Caki2 (cell line): ENCODE data around the gene SGTB. TPM values are rescaled to one million over a fixed set of nuclear protein-coding genes. Genes with fewer than 3 reads are reported as not detected.
"Not testable (repeated sequence)": the region's sequence is repeated elsewhere in the genome, so short reads cannot be mapped to it uniquely, and the experiment has no call there.

ENCODE experiments used
- DNase-seq: peaks from one replicate; pipeline ENCODE4 v3.0.0-alpha.2; 2015; ENCODE audit warnings: low read depth
- in situ Hi-C: cut with HindIII; loops from 2 replicates; pipeline ENCODE4 v1.10.0; 2016; ENCODE audit warnings: low sequenced_read_pairs, low pct_unique_long_range_greater_than_20kb, mixed read lengths
- total RNA-seq: library from RNA; depleted of rRNA; stranded (reverse); fragments of >200 nt; shearing (Covaris generic); gene quantifications from 2 replicates; pipeline ENCODE4 v1.2.3, GENCODE V29; 2014; ENCODE audit warnings: low replicate concordance

SGTB gene
- total RNA-seq, 1 experiment from 2014 or later: 9.8 TPM

DNA sequence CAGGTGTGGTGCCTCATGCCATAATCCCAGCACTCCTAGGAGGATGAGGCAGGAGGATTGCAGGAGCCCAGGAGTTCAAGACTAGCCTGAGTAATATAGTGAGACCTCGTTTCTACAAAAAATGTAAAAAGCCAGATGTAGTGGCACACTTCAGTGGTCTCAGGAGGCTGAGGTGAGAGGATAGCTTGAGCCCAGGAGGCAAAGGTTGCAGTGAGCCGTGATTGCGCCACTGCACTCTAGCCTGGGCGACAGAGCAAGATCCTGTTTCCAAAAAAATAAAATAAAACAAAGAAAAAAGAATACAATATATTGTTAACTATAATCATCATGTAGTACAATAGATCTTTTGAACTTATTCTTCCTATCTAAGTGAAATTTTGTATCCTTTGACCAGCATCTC is 16.4 kb upstream of the SGTB start:
- in situ Hi-C loops: no loop called here
- no peak for DNase-seq

DNA sequence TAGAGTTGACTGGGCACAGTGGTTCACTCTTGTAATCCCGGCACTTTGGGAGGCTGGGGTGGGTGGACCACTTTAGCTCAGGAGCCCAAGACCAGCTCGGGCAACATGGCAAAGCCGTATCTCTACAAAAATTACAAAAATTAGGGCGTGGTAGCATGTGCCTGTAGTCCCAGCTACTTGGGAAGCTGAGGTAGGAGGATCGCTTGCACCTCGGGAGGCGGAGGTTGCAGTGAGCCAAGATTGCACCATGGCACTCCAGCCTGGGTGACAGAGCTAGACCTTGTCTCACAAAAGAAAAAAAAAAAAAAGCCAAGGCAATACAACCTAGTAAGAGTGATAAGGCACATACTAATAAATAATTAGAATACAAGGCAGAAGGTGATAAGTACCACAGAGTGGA is 15.9 kb upstream of the SGTB start:
- in situ Hi-C loops: no loop called here
- no peak for DNase-seq

DNA sequence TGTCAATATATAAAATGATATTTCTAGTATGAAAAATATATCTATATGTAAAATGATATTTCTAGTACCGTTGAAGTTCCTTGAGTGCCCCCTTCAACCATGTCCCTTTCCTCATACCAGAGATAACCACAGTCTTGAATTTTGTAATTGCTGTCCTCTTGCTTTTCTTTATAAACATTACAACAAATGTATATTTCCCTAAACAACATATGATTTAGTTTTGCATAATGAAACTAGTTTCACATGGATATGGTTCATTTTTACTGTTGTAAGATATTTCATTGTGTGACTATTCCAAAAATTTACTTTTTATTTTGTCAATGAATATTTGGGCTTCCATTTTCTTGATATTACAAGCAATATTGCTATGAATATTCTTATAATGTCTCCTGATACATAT is 14.1 kb upstream of the SGTB start:
- in situ Hi-C loops: no loop called here
- no peak for DNase-seq

DNA sequence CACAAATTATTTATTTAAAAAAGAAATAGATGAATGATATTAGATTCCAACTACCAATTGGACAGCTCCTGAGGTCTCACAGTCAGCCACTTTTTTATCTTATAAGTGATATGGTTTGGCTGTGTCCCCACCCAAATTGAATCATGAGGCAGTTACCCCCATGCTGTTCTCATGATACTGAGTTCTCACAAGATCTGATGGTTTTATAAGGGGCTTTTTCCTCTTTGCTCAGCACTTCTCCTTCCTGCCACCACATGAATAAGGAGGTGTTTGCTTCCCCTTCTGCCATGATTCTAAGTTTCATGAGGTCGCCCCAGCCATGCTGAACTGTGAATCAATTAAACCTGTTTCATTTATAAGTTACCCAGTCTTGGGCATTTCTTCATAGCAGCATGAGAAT is 13.0 kb upstream of the SGTB start:
- DNase-seq: no peak
- in situ Hi-C loops: no loop called here

DNA sequence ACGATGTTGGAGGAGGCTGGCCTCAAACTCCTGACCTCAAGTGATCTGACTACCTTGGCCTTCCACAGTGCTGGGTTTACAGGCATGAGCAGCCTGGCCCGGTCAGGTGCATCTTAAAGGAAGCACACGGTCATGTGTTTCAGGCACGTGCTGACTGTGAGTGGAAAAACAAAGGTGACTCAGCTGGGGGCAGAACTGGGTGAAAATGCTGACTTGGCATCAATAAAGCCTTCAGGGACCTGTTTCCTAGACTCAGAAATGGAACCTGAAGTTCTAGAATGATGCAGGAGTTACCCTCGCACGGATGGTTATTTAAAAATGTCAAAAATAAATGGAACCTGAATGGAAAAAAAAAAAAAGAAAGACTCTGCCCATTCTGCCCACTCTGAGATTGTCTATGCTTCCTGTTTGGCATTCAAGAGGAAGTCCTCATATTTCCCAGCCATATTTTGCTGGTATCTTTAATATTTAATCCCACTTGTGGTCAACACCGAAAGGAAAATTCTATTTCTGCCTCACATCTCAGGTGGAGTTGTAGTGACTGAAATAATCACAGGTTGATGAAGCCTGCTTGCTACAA is 12.4 kb upstream of the SGTB start:
- in situ Hi-C loops, DNase-seq: not testable (repeated sequence)

DNA sequence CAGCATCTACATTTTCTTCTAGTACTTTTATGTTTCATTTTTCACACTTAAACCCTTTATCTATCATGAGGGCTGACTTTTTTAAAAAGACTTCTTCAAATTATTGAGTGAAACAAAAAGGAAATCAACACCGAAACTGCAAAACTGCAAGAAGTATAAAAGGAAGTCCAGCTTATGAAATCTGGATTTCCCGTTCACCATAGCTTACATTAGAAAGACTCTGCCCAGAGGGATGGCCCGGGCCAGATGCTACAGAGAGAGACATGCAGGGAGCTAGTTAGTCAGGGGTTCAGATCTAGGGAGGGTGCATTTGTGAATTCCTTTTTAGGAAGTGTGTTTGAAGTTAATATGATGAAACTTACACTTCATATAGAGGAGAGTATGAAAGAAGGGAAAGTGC is 10.1 kb upstream of the SGTB start:
- in situ Hi-C loops, DNase-seq: not testable (repeated sequence)

DNA sequence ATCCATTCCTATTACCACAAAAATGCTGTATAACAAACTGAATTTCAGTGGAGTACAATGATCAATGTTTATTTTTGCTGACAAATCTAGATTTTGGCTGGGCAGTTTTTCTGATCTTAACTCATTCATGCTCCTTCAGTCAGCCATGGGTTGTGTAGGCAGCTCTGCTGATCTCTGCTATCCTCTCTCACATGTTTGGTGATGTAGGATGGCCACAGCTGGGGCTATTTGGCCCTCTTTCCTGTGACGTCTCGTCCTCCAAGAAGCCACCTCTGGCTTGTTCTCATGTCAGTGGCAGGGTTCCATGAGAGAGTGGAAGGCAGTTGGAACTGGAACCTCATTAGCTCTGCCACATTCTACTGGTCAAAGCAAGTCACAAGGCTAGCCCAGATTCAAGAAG is 9.0 kb upstream of the SGTB start:
- no peak for DNase-seq
- in situ Hi-C loops: no loop called here

DNA sequence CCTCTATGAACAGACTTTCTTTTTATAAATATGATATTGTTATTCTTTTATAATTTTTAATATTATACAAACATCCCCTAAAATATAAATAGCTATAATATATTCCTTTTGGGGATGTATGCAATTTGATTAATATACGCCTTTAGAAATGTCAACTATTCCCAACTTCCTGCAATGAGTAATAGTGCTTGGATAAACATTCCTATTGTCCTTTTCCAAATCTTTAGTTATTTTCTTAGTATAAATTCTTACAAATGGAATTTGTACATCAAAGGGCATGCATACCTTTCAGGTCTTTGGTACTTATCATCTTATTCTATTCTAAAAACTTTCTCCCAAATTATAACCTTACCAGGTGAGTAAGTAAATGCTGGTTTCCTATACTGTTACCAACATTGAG is 6.3 kb upstream of the SGTB start:
- no peak for DNase-seq
- in situ Hi-C loops: no loop called here

DNA sequence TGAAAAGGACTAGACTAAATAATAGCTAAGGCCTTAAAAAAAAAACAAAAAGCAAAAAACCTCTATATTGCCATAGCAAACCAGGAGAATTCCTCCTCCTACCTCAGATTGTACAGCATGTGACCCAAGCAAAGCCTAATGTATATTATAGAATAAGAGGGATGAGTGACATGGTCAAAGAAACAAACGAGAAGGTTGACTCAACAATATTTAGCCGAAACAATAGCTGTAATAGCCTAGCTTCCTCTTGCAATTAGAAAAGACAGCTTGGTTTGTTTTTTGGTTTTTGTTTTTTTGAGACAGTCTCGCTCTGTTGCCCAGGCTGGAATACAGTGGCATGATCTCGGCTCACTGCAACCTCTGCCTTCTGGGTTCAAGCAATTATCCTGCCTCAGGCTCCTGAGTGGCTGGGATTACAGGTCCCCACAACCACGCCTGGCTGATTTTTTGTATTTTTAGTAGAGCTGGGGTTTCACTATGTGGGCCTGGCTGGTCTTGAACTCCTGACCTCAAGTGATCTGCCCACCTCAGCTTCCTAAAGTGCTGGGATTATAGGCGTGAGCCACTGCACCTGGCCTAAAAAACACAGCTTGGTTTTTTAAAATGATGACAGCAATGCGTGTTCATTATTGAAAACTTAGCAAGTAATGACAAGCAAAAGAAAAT is 5.7 kb upstream of the SGTB start:
- peak; percentile 65 for DNase-seq
- in situ Hi-C loops: no loop called here

DNA sequence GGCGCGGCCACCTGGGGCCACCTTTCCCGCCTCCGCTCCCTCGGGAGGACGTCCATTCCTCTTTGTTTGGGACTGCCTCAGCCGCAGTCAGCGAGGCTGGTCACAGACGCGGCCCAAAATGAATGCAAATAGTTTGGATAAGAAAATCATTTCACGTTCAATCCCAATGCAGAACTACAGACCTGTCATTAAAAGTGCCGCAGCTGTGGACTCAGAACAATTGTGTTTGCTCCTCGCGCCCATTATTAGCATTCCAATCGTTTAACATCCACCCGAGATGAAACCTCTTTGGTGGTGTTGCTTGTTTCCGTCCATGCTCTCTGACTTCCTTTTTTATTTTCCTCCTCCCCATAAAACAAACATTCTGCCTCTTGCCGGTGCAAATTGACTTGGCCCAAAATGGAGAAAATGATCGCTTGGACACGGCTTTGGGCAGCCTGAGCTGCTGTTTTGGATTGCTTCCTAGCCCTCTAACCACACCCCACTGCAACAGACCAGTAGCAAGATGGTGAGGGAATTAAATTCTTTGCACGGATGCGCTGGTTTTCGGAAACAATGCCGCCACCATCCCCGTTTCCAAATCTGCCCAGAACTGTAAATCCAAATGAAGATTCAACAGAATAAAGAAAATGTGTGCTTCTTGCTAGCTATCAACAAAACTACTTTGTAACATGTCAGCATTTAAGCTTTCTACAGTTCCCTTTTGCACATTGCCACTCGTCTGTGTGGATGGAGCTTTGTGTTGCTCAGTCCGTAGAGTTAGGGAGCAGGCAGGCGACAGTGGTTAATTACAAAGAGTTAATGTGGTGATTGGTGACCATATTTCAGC is 880 bp upstream of the SGTB start:
- DNase-seq: peak; percentile 58
- in situ Hi-C loops: no loop called here

DNA sequence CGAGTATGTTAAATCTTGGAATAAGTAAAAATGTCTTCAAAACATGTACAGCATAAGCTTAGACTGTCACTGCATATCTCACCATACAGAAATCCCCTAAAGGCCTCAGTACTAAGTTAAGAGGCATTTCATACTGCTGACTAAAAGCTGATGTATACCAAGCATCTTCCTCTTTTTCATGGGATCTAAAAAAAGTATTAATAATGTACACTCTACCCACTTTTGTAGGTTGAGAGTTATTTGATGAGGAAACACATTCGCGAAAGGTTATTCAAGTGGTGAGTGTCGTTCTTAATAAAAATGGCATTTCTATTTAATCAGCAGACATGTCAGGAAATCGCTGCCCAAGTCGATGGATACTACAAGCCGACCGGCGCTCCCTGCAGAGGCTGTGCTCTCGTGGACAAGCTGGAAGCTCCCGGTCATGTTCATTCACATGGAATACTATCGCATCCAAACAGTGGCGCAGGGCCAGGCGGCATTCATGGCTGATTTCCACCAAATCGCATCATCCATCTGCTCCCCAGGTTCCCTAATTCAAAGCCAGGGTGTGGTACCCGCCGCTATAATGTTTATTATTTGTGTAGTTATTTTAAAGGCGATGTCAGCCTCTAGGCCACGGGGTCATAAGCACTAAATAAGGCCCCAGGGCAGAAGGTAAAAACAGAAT is 724 bp downstream of the SGTB start:
- DNase-seq: no peak
- in situ Hi-C loops: no loop called here

DNA sequence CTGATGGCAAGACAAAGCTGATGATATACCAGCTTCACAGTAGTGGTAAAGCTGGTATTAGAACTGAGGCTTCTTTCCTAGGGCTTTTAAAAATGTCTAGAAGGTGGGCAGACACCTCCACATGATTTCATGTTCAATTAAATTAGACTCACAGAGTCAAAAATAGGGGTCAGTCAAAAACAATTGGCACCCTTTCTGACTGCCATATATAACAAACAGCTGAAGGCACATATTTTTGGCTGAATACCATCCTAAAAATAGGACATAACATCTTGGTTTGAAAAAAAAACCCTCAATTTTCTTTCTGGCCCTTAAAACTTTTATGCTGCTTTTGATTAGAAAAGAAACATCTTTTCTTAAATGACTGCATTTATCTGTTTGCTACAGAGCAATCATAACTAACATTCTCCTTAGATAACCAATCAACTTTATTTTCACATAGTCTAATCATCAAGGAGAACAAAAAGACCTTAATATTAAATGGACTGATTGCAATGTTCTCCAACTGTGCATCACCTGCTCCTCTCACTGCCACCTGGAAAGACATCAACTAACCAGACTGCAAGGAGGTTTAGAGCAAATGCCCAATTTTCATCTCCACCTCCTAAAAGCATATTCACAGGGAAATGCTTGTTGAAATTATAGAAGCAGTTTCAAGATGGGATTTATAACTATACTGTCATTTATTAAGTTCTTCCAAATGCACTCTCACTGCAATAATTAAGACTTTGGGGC is 3.2 kb downstream of the SGTB start:
- in situ Hi-C loops: no loop called here
- DNase-seq: no peak

DNA sequence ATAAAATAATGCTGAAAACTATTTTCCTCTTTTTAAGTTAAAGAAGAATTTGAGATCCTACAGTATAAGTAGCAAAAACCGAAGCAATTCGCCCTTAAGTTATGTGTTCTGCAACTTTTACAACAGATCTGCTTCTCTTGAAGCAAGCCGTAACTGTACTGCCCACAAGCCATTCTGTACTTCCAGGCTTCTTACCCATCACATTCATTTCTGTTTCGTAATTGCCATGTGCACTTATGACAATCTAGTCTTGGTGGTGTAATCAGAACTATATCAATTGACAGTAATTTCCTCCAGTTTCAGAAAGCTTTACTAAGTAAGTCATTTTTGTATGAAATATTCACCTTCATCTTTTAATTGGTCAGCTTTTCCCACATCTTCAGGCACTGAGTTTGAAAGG is 13.8 kb downstream of the SGTB start:
- no peak for DNase-seq
- in situ Hi-C loops: no loop called here

DNA sequence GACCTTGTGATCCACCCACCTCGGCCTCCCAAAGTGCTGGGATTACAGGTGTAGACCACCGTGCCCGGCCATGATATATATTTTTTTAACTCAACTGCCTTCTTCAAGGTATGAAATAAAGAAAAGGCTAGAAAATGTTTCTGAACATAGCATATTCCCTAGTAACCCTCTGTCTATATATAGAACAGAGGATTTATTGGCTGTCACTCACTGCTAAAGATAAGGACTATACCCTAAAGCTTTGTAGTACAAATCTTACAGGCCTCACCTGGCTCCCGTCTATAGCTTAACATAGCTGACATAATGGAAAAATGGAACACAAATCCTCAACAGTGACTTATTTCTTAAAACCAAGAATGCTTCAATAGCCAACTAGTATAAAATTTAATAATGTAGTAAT is 14.2 kb downstream of the SGTB start:
- in situ Hi-C loops: no loop called here
- no peak for DNase-seq

DNA sequence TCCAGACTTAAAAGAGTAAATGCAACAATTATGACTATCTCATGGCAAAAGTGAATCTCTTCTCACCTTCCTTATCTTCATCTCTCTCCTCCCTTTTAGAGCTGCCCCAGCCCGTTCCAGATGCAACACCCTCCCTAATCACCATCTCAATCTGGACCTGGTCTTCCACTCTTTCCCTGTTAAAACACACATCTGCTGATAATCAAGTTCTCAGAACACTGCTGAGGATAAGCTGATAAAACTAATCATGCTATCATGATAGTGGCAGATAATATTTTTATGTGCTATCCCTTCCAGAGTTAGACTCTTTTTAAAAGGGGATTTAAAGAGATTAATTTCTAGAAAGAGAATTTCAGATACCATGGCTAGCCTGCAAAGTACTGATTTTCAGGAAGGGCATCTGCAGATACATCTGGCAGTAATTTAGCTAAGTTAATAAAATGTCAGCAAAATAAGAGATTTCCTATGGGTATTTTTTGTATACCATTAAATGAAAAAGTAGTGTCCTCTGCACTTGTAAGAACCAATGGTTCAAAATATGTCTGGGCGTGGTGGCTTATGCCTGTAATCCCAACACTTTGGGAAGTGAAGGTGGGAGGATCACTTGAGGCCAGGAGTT is 17.2 kb downstream of the SGTB start:
- no peak for DNase-seq
- in situ Hi-C loops: no loop called here

DNA sequence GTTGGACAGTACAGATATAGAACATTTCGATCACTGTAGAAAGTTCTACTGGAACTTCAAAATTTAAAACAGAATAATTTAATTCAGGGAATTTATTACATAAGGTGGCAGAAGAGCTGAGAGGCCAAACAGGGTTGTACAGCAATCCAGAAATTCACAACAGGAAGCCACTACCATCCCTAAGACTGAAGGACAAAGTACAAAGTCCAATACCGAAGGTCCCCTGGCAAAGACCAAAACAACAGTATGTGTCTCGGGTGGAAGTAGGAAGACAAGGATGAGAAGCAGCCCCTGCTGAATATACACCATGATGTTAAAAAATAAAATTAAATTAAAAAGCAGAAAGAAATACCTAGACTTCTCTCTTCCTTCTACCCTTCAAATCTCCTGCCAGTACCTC is 19.9 kb downstream of the SGTB start:
- in situ Hi-C loops: no loop called here
- DNase-seq: no peak

DNA sequence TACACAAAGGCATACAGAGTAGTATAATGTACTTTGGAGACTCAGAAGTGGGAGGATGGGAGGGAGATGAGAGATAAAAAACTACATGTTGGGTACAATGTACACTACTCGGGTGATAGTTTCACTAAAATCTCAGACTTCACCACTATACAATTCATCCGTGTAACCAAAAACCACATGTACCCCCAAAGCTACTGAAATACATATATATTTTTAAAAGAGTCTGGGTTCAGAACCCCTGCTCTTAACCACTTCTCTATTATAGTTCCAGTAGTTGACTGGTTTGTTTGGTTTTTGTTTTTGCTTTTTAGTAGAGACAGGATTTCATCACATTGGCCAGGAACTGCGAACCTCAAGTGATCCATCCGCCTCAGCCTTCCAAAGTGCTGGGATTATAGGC is 22.6 kb downstream of the SGTB start:
- in situ Hi-C loops: no loop called here
- DNase-seq: no peak

DNA sequence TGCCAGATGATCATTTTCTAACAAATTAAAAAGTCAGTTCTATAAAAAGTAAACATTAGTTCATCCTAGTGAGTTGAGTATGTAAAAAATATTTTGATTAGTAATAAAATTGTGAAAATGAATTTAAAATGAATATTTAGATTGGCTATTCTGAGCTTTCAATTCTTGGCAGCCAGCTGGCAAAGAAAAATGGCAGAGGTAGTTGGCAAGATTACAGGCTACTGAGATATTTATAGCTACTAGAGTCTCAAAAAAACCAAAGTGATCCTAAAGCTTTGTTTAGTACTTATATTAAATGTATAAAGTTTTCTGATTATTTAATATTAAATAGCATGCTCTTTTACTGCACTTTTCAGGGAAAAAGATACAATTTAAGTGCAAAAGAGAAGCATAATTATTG is 25.0 kb downstream of the SGTB start:
- in situ Hi-C loops: no loop called here
- no peak for DNase-seq
